IMR-90 (cell line): ENCODE measurements around the gene AMN. TPM values are rescaled to one million over a fixed set of nuclear protein-coding genes. Genes with fewer than 3 reads are reported as not detected.

Source experiments
- ATAC-seq: fragments of 200-7000 bp; cut with Tn5 transposase; 2 replicates; pipeline ENCODE4 v1.9.1; 2020; ENCODE audit warnings: low read depth, mild to moderate bottlenecking, moderate library complexity
- BruUV-seq: library from RNA; stranded (reverse); fragments of 400-500 nt; replicated peaks from 2 replicates; lab custom pipeline; 2021; lab: Mats Ljungman, UMichigan
- CTCF ChIA-PET: fragments of 300-600 bp; formaldehyde crosslinking; extraction: SDS; loops from one replicate; lab custom pipeline; 2021; ENCODE audit warnings: antibody characterized with exemption; lab: Yijun Ruan, JAX
- POLR2A ChIA-PET: fragments of 300-600 bp; sonication (Branson Sonifier 250); formaldehyde crosslinking; loops from one replicate; lab custom pipeline; 2022; ENCODE audit warnings: antibody characterized with exemption; ENCODE audit not compliant: unreplicated experiment; lab: Charles Lee
- DNase-seq: peaks from one replicate; pipeline ENCODE4 v3.0.0; 2013
- H2AFZ ChIP-seq: replicated peaks from 2 replicates; pipeline ENCODE3; 2013; ENCODE audit warnings: low read length, mild to moderate bottlenecking; ENCODE audit not compliant: poor library complexity
- H2AK5ac ChIP-seq: 2 replicates; pipeline ENCODE4 v1.6.1; 2013; ENCODE audit warnings: low read depth, low read length, inconsistent platforms
- H2AK9ac ChIP-seq: replicated peaks from 2 replicates; pipeline ENCODE3; 2013; ENCODE audit warnings: mild to moderate bottlenecking, low read depth, low read length, moderate library complexity; ENCODE audit not compliant: poor library complexity
- H2BK120ac ChIP-seq: 2 replicates; pipeline ENCODE4 v1.6.1; 2013; ENCODE audit warnings: low read depth, low read length, inconsistent platforms
- H2BK15ac ChIP-seq: 3 replicates; pipeline ENCODE4 v1.6.1; 2013; ENCODE audit warnings: low read depth, low read length, inconsistent platforms
- H2BK20ac ChIP-seq: 2 replicates; pipeline ENCODE4 v1.6.1; 2013; ENCODE audit warnings: low read depth, mild to moderate bottlenecking, inconsistent platforms, low read length, moderate library complexity
- H2BK5ac ChIP-seq: 2 replicates; pipeline ENCODE4 v1.6.1; 2013; ENCODE audit warnings: mild to moderate bottlenecking, low read depth, low read length, inconsistent platforms; ENCODE audit not compliant: poor library complexity, severe bottlenecking
- H3K14ac ChIP-seq: replicated peaks from 2 replicates; pipeline ENCODE4 v1.6.1; 2013; ENCODE audit warnings: low read depth, low read length, inconsistent platforms
- H3K18ac ChIP-seq: 2 replicates; pipeline ENCODE4 v1.6.1; 2013; ENCODE audit warnings: low read depth, low read length, control low read depth
- H3K23ac ChIP-seq: 2 replicates; pipeline ENCODE4 v1.6.1; 2013; ENCODE audit warnings: low read depth, low read length, inconsistent platforms
- H3K27ac ChIP-seq: 2 replicates; pipeline ENCODE4 v1.5.1; 2013; ENCODE audit warnings: mild to moderate bottlenecking, control low read depth, low read length; ENCODE audit not compliant: insufficient read depth
- H3K27me3 ChIP-seq: 2 replicates; pipeline ENCODE4 v1.6.1; 2013; ENCODE audit warnings: low read length; ENCODE audit not compliant: control insufficient read depth, insufficient read depth
- H3K36me3 ChIP-seq: 2 replicates; pipeline ENCODE4 v1.6.1; 2013; ENCODE audit warnings: low read length, mixed read lengths; ENCODE audit not compliant: control insufficient read depth, insufficient read depth
- H3K4ac ChIP-seq: 2 replicates; pipeline ENCODE4 v1.6.1; 2013; ENCODE audit warnings: low read depth, low read length, inconsistent platforms
- H3K4me1 ChIP-seq: 2 replicates; pipeline ENCODE4 v1.6.1; 2013; ENCODE audit warnings: low read length, mixed read lengths; ENCODE audit not compliant: control insufficient read depth, insufficient read depth
- H3K4me2 ChIP-seq: 2 replicates; pipeline ENCODE4 v1.6.1; 2013; ENCODE audit warnings: low read depth, mild to moderate bottlenecking, control low read depth, low read length, moderate library complexity
- H3K4me3 ChIP-seq: 2 replicates; pipeline ENCODE4 v1.5.1; 2013; ENCODE audit warnings: low read depth, mild to moderate bottlenecking, control low read depth, low read length, moderate library complexity; ENCODE audit not compliant: insufficient read depth
- H3K56ac ChIP-seq: 2 replicates; pipeline ENCODE4 v1.6.1; 2013; ENCODE audit warnings: low read length, inconsistent platforms; ENCODE audit not compliant: insufficient read depth; ENCODE audit errors: extremely low read depth
- H3K79me1 ChIP-seq, 2 experiments: 2 replicates each; pipeline ENCODE4 v1.6.1; 2013; ENCODE audit warnings: low read length in 2 of 2, inconsistent platforms in 1 of 2, low read depth in 1 of 2
- H3K9ac ChIP-seq: 2 replicates; pipeline ENCODE4 v1.6.1; 2013; ENCODE audit warnings: low read depth, low read length, control low read depth
- H3K9me1 ChIP-seq: 2 replicates; pipeline ENCODE4 v1.6.1; 2013; ENCODE audit warnings: low read length, inconsistent platforms; ENCODE audit not compliant: insufficient read depth
- H3K9me3 ChIP-seq: 2 replicates; pipeline ENCODE4 v1.6.1; 2013; ENCODE audit warnings: low read length; ENCODE audit not compliant: control insufficient read depth, insufficient read depth
- H4K20me1 ChIP-seq: 2 replicates; pipeline ENCODE4 v1.6.1; 2013; ENCODE audit warnings: low read length, inconsistent platforms; ENCODE audit not compliant: insufficient read depth
- H4K5ac ChIP-seq: 2 replicates; pipeline ENCODE4 v1.6.1; 2013; ENCODE audit warnings: mild to moderate bottlenecking, low read depth, low read length, control low read depth
- H4K8ac ChIP-seq, 2 experiments: 2 replicates each; pipeline ENCODE4 v1.6.1; 2013; ENCODE audit warnings: low read depth in 2 of 2, low read length in 2 of 2, control low read depth in 1 of 2, inconsistent platforms in 1 of 2
- H4K91ac ChIP-seq: 2 replicates; pipeline ENCODE4 v1.6.1; 2013; ENCODE audit warnings: low read depth, low read length, inconsistent platforms; ENCODE audit not compliant: insufficient read depth
- CTCF ChIP-seq: conservative IDR thresholded peaks from 2 replicates; pipeline ENCODE4 v1.5.1; 2012; ENCODE audit warnings: mild to moderate bottlenecking, low read depth, low read length, improper control_type of control experiment
- MXI1 ChIP-seq: IDR thresholded peaks from 2 replicates; pipeline ENCODE4 v1.6.1; 2012; ENCODE audit warnings: low read depth, mild to moderate bottlenecking, low read length, moderate library complexity, borderline replicate concordance
- RAD21 ChIP-seq: IDR thresholded peaks from 2 replicates; pipeline ENCODE4 v1.6.1; 2012; ENCODE audit warnings: low read length, improper control_type of control experiment
- WGBS, 2 experiments: methylation state at CpG; one replicate each; pipeline versions ENCODE4 v1.1.5 to v1.1.7; 2013; ENCODE audit warnings: missing lambda C conversion rate in 2 of 2; ENCODE audit not compliant: insufficient read length in 1 of 2; ENCODE audit errors: extremely low coverage in 2 of 2; 5-methylcytosine and 5-hydroxymethylcytosine counted together
- dilution Hi-C: fragments of 300-500 bp; cut with HindIII; formaldehyde crosslinking; loops from one replicate; pipeline ENCODE4 v1.14.3; 2018; ENCODE audit warnings: low sequenced_read_pairs; ENCODE audit not compliant: unreplicated experiment
- in situ Hi-C: fragments of 300-500 bp; cut with MboI; formaldehyde crosslinking; loops from 3 replicates; pipeline ENCODE4 v1.14.3; 2019; ENCODE audit warnings: low sequenced_read_pairs, inconsistent platforms, mixed read lengths
- intact Hi-C: fragments of 100-400 bp; cut with micrococcal nuclease; formaldehyde crosslinking; loops from 2 replicates; pipeline ENCODE4 v1.10.0; 2022
- polyA plus RNA-seq, 3 experiments: library from polyadenylated mRNA; depleted of rRNA; stranded (reverse); fragments of >200 nt; gene quantifications; 2 replicates each; pipeline ENCODE4 v1.2.3, GENCODE V29; 2012; ENCODE audit warnings: low replicate concordance in 1 of 3
- total RNA-seq: library from RNA; depleted of rRNA; stranded (reverse); fragments of >200 nt; gene quantifications from 2 replicates; pipeline ENCODE4 v1.2.3, GENCODE V29; 2012

Gene AMN
- total and polyA plus RNA-seq, 2 of the 4 experiments (the other 2 are of a cell fraction) = under 0.01 to 0.24 TPM

- H2BK5ac ChIP-seq = no peak overlapping the region
These were observed 25.0 kb downstream of the AMN start for GRCh38 chr14:102947321-102948103.

More at GRCh38 chr14:102947321-102948103, 25.0 kb downstream of the AMN start:
- CTCF ChIA-PET = no interaction called here
- intact Hi-C loops = no loop called here
- Histone ChIP-seq H2AFZ (peak overlapping the region; percentile 5), H3K4me3 (no peak overlapping the region), H2BK15ac (no peak overlapping the region), H3K36me3 (peaks cover 83% of the 10 kb centered on the region), H3K4me2 (no peak overlapping the region), H3K18ac (no peak overlapping the region), H2AK5ac (no peak overlapping the region), H3K9ac (no peak overlapping the region), H3K79me1 (peaks cover 6 to 31% of the 10 kb centered on the region in 2 experiments; a peak in 3 of 4 replicates), H4K8ac (no peak overlapping the region), H3K56ac (no peak overlapping the region), H4K91ac (no peak overlapping the region), H3K27ac (no peak overlapping the region), H2BK120ac (no peak overlapping the region), H3K4me1 (peaks cover 15% of the 10 kb centered on the region), H3K9me3 (no peaks in the 10 kb centered on the region), H2AK9ac (no peak overlapping the region), H3K4ac (no peak overlapping the region), H3K23ac (no peak overlapping the region), H3K9me1 (peaks cover 26% of the 10 kb centered on the region), H2BK20ac (no peak overlapping the region), H3K27me3 (no peaks in the 10 kb centered on the region), H4K20me1 (peaks cover 24% of the 10 kb centered on the region), H3K14ac (no peak overlapping the region), H4K5ac (no peak overlapping the region)
- no peak for DNase-seq
- ATAC-seq = no peak
- BruUV-seq = no TSS peak
- no peak for TF ChIP-seq MXI1
- TF ChIP-seq RAD21 = no peak
- no peak for TF ChIP-seq CTCF
- in situ Hi-C loops = no loop called here
- dilution Hi-C loops = no loop called here
- POLR2A ChIA-PET = no interaction called here
- WGBS, 2 experiments = 89% methylated on average over 9 of the region's 27 CpGs; no CpG with 5 or more reads in 1 of the 2 experiments
